ENCODE measurements around the gene ANKRD18A.

Gene ANKRD18A

DNA sequence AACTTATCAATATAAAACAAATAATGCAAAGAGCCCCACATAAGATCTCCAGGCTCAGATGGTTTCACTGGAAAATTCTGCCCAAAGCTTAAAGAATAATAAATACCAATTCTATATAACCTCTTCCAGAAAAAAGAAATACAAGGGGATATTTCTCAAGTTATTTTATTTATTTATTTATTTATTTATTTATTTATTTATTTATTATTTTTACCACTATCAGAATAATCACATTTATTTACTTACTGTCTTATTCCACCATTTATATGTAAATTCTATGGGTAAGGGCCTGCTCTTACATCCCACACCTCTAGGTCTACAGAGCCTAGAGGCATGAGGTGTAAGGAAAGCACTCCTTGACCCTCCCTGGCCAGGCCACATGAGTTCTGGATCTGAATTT is 91.1 kb downstream of the ANKRD18A start:
- no peak for DNase-seq (ENCODE audit: low spot score)

DNA sequence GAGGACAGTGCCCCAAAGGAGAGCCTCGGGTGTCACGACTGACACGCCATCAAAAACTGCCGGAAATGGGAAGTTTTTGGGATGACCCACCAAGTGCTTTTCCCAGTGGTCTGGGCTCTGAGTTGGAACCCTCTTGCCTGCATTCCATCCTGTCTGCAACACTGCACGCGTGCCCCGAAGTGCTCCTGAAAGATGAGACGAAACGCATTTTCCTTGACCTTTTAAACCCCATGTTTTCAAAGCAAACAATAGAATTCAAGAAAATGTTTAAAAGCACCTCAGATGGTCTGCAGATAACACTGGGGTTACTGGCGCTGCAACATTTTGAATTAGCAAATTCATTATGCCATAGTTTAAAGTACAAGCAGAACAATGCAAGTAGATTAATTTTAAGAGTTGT is 92.9 kb downstream of the ANKRD18A start:
- DNase-seq (ENCODE audit: low spot score), result no peak

DNA sequence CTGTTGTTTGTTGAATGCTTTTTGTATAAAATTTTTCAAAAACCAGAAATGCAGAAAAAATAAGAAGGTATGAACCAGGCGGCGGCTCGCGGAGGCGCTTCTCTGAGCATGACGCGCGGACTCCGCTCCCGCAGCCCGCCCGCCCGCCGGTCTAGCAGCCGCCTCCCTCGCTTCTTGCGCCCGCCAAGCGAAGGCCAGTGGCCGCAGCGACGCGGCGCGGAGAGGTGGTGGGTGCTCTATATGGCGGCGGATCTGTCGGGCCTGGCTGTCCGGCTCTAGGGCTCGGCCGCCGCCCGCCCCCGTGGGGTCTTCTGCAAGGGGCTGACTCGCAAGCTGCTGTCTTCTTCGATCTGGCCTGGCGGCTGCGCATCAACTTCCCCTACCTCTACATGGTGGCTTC is 93.8 kb downstream of the ANKRD18A start:
- no peak for DNase-seq (ENCODE audit: low spot score)

DNA sequence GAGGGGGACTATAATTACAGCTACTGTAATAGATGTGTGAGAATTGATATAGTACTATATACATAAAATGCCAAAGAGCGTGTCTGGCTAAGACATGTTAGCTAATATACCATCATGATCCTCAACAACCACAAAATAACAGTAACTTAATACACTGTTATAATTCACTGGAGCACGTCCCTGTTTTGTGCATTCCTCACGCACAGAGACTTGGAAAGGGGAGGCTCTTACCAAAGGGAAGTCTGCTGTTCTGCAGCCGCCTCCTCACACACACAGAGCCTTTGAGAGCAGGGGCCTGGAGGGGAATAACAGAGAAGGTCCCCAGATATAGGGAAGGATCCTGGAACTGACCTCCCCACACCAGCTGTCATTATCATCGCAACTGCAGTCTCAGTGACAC is 97.3 kb downstream of the ANKRD18A start:
- DNase-seq (ENCODE audit: low spot score), result no peak

DNA sequence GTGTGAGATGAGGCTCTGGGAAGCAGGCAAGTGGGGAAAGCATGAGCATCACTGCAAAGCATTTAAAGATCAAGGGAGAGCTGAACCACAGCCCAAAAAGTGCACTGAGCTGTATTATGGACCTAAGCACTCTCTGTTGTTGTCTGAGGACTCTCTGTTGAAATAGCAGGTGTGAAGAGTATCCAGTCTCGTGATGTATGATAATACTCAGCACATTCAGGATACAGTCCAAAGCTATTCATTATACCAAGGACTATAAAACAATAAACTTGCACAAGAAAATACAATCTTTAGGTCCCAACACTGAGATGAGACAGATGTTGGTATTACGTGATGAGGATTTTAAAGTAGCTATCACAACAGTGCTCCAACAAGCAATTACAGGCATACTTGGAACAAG is 98.6 kb downstream of the ANKRD18A start:
- DNase-seq (ENCODE audit: low spot score), result no peak
